ENCODE data around the gene SPG7. TPM values are rescaled to one million over a fixed set of nuclear protein-coding genes. Genes with fewer than 3 reads are reported as not detected.

SPG7 gene
- total RNA-seq, 4 donors from 2014 or later: 65.0 to 104 (median 84.9) TPM

- intact Hi-C loops (cut with DNase I): no loop called here
- Histone ChIP-seq H3K27ac (no peak overlapping the region), H3K36me3 (no peaks in the 10 kb centered on the region), H3K4me3 (no peak overlapping the region), H3K4me1 (peaks cover 5 to 21% (median 16%) of the 10 kb centered on the region in 3 donors), H3K9me3 (no peaks in the 10 kb centered on the region), H3K27me3 (no peaks in the 10 kb centered on the region)
- TF ChIP-seq POLR2A (IDR thresholded peaks at IDR 0.05): no peak
- TF ChIP-seq, protein P1, sequence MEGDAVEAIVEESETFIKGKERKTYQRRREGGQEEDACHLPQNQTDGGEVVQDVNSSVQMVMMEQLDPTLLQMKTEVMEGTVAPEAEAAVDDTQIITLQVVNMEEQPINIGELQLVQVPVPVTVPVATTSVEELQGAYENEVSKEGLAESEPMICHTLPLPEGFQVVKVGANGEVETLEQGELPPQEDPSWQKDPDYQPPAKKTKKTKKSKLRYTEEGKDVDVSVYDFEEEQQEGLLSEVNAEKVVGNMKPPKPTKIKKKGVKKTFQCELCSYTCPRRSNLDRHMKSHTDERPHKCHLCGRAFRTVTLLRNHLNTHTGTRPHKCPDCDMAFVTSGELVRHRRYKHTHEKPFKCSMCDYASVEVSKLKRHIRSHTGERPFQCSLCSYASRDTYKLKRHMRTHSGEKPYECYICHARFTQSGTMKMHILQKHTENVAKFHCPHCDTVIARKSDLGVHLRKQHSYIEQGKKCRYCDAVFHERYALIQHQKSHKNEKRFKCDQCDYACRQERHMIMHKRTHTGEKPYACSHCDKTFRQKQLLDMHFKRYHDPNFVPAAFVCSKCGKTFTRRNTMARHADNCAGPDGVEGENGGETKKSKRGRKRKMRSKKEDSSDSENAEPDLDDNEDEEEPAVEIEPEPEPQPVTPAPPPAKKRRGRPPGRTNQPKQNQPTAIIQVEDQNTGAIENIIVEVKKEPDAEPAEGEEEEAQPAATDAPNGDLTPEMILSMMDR (IDR thresholded peaks at IDR 0.05): no peak
- WGBS, 2 donors: 59 to 80% methylated on average over 7 to 11 of the region's 25 CpGs
- no peak for DNase-seq
Measured at GRCh38 chr16:89596061-89596689, 88.0 kb downstream of the SPG7 start.

- H3K36me3 ChIP-seq: no peaks in the 10 kb centered on the region
- intact Hi-C loops (cut with DNase I): no loop called here
- no peak for DNase-seq
- peaks cover 9 to 26% (median 21%) of the 10 kb centered on the region in 3 donors for H3K4me1 ChIP-seq
- H3K9me3 ChIP-seq: no peaks in the 10 kb centered on the region
- TF ChIP-seq, protein P1 (IDR thresholded peaks at IDR 0.05): no peak
- no peak for TF ChIP-seq POLR2A (IDR thresholded peaks at IDR 0.05)
- H3K27me3 ChIP-seq: no peaks in the 10 kb centered on the region
- H3K4me3 ChIP-seq: no peak overlapping the region
- H3K27ac ChIP-seq: no peak overlapping the region
- 80 to 93% methylated on average over 12 of the region's 19 CpGs for whole genome bisulfite sequencing, 2 donors
Measured at GRCh38 chr16:89596957-89597649, 88.9 kb downstream of the SPG7 start.

DNA sequence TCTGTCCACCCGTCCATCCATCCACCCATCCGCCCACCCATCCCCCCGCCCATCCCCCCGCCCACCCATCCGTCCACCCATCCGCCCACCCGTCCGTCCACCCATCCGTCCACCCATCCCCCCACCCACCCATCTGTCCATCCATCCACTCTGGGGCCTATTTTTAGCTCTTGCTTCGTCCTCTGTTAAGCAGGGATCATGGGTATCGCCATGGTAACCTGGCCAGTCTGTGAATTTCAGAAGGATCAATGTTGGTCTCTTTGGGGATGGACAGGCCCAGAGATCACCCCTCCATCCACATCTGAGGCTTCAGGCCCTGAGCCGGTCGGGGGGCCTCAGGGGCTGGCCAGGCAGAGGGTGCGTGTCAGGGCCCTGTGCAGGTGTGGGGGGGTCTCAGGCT is 90.0 kb downstream of the SPG7 start:
- Histone ChIP-seq H3K27ac (no peak overlapping the region), H3K36me3 (no peaks in the 10 kb centered on the region), H3K27me3 (peaks cover 0 to 9% (median 0%) of the 10 kb centered on the region in 4 donors), H3K4me3 (no peak overlapping the region), H3K9me3 (no peaks in the 10 kb centered on the region), H3K4me1 (peaks cover 17 to 37% (median 31%) of the 10 kb centered on the region in 3 donors)
- intact Hi-C loops (cut with DNase I): no loop called here
- DNase-seq: no peak
- TF ChIP-seq, protein P1 (IDR thresholded peaks at IDR 0.05): no peak
- TF ChIP-seq POLR2A (IDR thresholded peaks at IDR 0.05): no peak
- no CpG with 5 or more reads among the region's 14 CpGs for WGBS, 2 donors

- 16% methylated on average over 4 of the region's 8 CpGs; no CpG with 5 or more reads in 1 of the 2 donors for WGBS, 2 donors
- Histone ChIP-seq H3K27me3 (peaks cover 0 to 11% (median 0%) of the 10 kb centered on the region in 4 donors), H3K4me1 (peaks cover 17 to 37% (median 31%) of the 10 kb centered on the region in 3 donors), H3K27ac (peak overlapping the region in 1 of 4 donors; percentile 71), H3K36me3 (no peaks in the 10 kb centered on the region), H3K9me3 (no peaks in the 10 kb centered on the region), H3K4me3 (no peak overlapping the region)
- TF ChIP-seq, protein P1 (IDR thresholded peaks at IDR 0.05): peak in 2 of 6 experiments; percentile 13 to 60
- TF ChIP-seq POLR2A (IDR thresholded peaks at IDR 0.05): no peak
- intact Hi-C loops (cut with DNase I): no loop called here
- DNase-seq: no peak
Measured at GRCh38 chr16:89599451-89599858, 91.3 kb downstream of the SPG7 start.

DNA sequence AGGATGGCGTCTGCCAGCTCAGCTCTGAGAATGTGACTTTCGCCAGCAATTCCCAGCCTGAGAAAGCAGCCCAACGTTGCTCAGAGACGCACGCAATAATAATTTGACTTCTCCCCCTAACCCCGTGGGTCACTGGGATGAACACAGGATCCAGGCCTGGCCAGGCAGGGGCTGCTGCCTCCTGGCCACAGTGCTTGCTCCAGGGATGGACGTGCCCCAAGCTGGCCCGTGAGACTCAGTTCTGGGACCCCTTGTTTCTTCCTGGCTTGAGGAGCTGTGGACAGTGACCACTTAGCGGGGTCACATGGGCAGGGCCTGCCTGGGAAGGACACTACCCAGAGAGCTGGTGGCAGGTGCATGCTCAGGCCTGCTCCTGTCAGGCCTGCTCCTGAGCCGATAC is 91.7 kb downstream of the SPG7 start:
- intact Hi-C loops (cut with DNase I): no loop called here
- TF ChIP-seq POLR2A (IDR thresholded peaks at IDR 0.05): no peak
- TF ChIP-seq, protein P1 (IDR thresholded peaks at IDR 0.05): no peak
- Histone ChIP-seq H3K9me3 (no peaks in the 10 kb centered on the region), H3K27me3 (peaks cover 0 to 15% (median 0%) of the 10 kb centered on the region in 4 donors), H3K36me3 (no peaks in the 10 kb centered on the region), H3K4me3 (no peak overlapping the region), H3K27ac (peak overlapping the region in 1 of 4 donors; percentile 71), H3K4me1 (peaks cover 17 to 37% (median 31%) of the 10 kb centered on the region in 3 donors)
- DNase-seq: no peak
- WGBS, 2 donors: 40 to 80% methylated on average over 1 to 3 of the region's 10 CpGs

Data from esophagus squamous epithelium (tissue), 5 donors.